Vagina (tissue), 2 donors: ENCODE data around the gene PHLDB2.

Experiments
- CTCF ChIP-seq, 3 experiments: fragments of 450-650 bp in 2 of 3; fragments of 200-600 bp in 1 of 3; sonication (generic) in 1 of 3; IDR thresholded peaks; one replicate each; pipeline ENCODE4 v1.5.1; 2017 to 2019; ENCODE audit warnings: antibody characterized with exemption in 3 of 3, mild to moderate bottlenecking in 2 of 3, moderate library complexity in 2 of 3
- POLR2A ChIP-seq, 2 donors: fragments of 450-650 bp; IDR thresholded peaks; one replicate each; pipeline ENCODE4 v1.6.1; 2017; ENCODE audit warnings: antibody characterized with exemption in 2 of 2, mild to moderate bottlenecking in 2 of 2, moderate library complexity in 2 of 2

- no peak for TF ChIP-seq CTCF (IDR thresholded peaks at IDR 0.05)
- TF ChIP-seq POLR2A (IDR thresholded peaks at IDR 0.05): no peak
These were observed 111.3 kb downstream of the PHLDB2 start for GRCh38 chr3:111970376-111970775.
